HG02623 (cell line): ENCODE measurements around the gene STAG1.
A peak's percentile ranks its signal among the peaks of the same experiment; 100 is the strongest.
"Not testable (repeated sequence)": the region's sequence is repeated elsewhere in the genome, so short reads cannot be mapped to it uniquely, and the experiment has no call there.

Experiments used
- ATAC-seq: cut with Tn5 transposase; IDR thresholded peaks from one replicate; pipeline ENCODE4 v1.9.1; 2021; ENCODE audit warnings: moderate library complexity; ENCODE audit not compliant: unreplicated experiment

Gene STAG1

DNA sequence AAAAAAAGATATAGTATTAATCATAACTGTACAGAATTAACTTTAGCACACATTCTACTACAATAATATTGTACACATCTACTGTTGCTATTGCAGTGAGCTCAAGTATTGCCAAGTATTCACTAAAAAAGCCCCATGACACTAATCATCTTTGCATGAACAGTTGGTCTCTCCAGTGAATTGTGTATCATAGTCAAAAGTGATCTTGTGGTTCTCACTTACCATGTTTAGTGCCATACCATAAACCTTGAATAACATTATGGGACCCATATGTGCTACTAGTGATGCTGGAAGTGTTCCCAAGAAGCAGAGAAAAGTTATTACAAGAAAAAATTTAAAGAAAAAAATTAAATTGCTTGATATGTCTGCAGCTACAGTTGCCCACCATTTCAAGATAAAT is 324.9 kb downstream of the STAG1 start:
- ATAC-seq = no peak

DNA sequence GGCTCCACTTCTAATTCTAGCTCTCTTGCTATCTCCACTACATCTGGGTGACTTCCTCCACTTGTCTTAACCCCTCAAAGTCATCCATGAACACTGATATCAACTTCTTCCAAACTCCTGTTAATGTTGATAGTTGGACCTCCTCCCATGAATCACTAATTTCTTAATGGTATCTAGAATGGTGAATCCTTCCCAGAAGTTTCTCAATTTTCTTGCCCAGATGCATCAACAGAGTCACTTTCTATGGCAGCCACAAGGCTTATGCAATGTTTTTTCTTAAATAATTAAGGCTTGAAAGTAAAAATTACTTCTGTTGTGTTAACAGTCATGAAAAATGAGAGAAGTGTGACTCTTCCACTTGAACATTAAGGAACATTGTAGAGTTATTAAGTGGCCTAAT is 337.7 kb downstream of the STAG1 start:
- ATAC-seq = no peak

DNA sequence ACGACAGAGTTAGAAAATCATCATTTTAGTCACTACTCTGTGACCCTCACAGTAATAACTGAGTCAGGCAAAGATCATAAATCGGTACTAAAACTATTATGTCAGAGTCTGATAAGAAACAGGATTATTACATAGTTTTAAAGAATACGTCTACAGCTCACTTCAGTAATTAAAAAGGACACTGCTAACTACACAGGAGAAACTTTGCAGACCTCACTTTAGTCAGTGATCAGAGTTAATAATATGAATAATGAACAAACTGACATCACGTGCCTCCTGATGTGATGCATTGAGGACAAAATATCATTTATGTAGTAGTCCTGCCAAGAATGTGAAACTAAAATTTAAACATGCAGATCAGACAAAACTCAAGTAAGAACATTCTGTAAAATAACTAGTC is 339.9 kb downstream of the STAG1 start:
- no peak for ATAC-seq

DNA sequence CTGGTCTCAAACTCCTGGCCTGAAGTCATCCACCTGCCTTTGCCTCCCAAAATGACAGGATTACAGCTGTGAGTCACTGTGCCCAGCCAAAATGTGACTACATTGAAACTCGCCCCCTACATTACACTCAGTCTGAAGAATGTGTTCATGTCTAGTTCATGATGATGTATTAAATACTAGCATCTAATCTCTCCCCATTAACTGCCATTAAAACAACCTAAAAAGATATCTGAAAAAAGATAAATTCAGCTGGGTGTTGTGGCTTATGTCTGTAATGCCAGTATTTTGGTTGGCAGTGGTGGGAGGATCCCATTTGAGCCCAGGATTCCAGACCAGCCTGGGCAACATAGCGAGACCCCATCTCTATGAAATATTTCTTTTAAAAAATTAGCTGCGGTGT is 342.6 kb downstream of the STAG1 start:
- ATAC-seq = no peak

DNA sequence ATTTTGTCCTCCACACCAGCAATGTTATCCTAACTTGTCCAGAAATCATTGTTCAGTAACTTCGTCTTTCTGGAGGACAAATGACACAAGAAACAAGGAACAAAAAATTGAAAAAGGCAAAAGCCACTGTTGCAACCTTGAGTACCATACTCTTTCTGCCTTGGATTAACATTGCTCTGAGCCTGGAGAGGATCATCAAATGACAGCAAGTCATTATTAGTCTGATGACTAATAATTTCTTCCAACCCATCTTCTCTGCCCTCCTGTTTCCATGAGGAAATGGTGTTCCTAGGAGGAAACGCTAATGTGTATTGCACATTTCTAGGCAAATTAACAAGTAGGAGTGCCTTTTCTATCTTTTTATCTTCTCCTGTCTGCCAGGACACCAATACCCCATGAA is 348.1 kb downstream of the STAG1 start:
- ATAC-seq = no peak

- ATAC-seq = no peak
Observed at GRCh38 chr3:136396916-136397315, 355.3 kb downstream of the STAG1 start.

GRCh38 chr3:136390574-136390973 is 361.6 kb downstream of the STAG1 start:
- ATAC-seq = no peak

DNA sequence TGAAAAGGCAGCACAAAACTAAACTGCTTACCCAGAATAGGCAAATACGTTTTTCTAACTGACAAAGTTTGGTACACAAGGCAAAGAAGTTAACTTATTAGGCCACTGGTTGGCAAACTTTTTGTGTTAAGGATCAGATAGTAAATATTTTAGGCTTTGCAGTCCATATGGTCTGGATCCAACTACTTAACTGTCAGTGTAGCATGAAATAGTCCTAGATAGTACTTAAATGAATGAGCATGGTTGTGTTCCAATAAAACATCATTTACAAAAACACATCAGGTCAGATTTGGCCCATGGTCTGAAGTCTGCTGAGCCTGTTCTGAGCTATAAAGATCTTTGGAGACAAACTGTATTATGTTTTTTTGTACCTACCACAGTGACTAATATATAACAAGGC is 365.1 kb downstream of the STAG1 start:
- no peak for ATAC-seq

GRCh38 chr3:136385457-136385856 is 366.7 kb downstream of the STAG1 start:
- no peak for ATAC-seq

DNA sequence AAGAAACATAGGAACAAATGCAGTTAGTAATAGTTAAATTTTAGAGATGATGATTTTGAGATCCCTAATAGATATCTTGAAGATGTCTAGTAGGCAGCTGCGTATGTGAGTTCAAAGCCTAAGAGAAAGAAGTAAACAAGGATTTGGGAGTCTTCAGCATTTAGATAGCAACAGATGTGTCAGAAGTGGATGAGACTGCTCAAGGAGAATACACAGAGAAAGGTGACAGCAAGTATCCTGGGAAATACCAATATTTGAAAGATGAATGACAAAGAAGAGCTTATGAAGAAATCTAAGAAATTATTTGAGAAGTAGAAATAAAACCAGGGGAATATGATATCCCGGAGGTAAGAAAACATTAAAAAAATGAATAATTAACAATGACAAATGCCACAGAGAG is 371.1 kb downstream of the STAG1 start:
- no peak for ATAC-seq

- no peak for ATAC-seq
Observed at GRCh38 chr3:136380530-136380929, 371.6 kb downstream of the STAG1 start.

DNA sequence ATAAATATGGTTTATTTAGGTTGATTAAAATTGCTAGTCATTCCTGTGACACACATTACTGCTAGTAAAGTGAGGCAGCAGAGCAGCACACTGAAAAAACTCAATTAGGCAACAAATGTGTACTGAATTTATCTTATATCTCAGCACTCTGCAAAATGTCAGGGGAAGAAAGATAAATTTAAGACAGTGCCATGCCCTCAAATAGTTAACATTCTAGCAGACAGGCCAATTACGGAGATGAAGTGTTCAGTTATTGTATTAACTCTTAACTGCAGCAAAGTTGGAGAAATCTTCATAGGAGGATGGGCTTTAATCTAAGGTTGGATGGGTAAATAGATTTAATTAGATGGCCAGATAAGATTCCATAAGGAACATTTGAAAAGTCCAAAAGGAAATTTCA is 374.2 kb downstream of the STAG1 start:
- no peak for ATAC-seq

- no peak for ATAC-seq
Observed at GRCh38 chr3:136377508-136377907, 374.7 kb downstream of the STAG1 start.

DNA sequence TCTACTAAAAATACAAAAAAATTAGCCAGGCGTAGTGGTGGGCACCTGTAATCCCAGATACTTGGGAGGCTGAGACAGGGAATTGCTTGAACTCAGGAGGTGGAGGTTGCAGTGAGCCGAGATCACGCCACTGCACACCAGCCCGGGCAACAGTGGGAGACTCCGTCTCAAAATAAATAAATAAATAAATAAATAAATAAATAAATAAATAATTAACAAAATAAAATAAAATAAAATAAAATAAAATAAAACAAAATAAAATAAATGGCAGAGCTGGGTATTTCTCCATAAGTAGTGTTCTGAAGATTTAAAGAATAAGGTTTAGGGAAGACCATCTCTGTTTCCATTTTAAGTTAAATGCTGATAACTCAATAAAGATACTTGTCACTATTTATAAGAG is 376.4 kb downstream of the STAG1 start:
- ATAC-seq = not testable (repeated sequence)

GRCh38 chr3:136366289-136366688 is 385.9 kb downstream of the STAG1 start:
- ATAC-seq = no peak

DNA sequence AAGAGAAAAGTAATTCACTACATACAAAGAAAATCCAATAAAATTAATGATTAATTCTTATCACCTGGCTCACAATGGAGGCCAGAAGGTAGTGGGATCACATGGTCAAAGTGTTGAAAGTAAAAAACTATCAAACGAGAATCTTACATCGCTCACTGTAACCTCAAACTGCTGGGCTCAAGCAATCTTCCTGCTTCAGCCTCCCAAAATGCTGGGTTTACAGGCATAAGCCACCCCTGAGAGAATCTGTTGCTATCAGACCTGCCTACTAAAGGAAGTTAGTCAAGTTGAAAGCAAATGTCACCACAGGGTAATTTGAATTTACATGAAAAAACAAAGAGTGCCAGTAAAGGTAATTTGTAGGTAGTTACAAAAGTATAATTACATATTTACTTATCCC is 398.7 kb downstream of the STAG1 start:
- ATAC-seq = peak; percentile 77

GRCh38 chr3:136351905-136352304 is 400.3 kb downstream of the STAG1 start:
- ATAC-seq = no peak

DNA sequence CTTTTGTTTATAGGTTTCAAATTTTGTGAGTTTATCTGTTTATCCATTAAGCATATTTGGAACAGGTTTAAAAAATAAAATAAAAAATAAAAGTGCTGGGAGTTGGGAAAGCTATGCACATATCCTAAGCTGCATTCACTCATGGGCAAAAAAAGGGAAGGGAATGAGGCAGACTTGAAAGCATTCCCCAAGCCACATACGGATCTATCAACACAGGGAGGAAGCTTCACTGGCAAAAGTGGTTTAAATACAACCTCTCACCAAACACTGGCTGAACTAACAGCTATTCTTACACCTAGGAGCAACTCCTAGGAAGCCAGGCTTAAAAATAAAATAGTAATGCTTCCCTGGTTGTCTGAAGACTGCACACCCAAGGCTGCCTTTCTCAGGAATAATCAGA is 400.8 kb downstream of the STAG1 start:
- ATAC-seq = no peak

DNA sequence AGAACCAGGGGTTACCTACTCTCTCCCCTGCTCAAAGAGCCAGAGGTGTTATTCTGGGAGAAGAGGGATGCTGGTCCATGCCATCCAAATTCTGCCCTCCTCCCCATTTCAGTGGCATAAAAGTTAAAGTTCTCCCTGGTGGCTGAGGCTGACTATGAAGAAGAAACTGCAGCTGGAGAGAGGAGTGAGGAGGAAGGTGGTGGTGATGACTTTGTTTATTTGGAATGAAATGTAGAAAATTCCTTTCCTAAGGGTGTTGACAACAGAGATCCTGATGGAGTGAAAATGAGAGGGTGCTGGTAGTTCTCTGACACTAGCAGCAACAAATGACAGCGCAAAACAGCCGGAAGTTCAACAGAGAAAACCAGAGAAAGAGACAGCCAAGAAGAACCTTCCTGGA is 401.6 kb downstream of the STAG1 start:
- ATAC-seq = no peak

GRCh38 chr3:136350132-136350531 is 402.0 kb downstream of the STAG1 start:
- no peak for ATAC-seq

- no peak for ATAC-seq
Observed at GRCh38 chr3:136346486-136346885, 405.7 kb downstream of the STAG1 start.

GRCh38 chr3:136343873-136344555 is 408.2 kb downstream of the STAG1 start:
- no peak for ATAC-seq

GRCh38 chr3:136343446-136343845 is 408.7 kb downstream of the STAG1 start:
- no peak for ATAC-seq
